GM21360 (cell line): ENCODE results near the gene MBTPS1.
A peak's percentile ranks its signal among the peaks of the same experiment; 100 is the strongest.

Source experiments
- ATAC-seq: cut with Tn5 transposase; IDR thresholded peaks from one replicate; pipeline ENCODE4 v1.9.1; 2021; ENCODE audit warnings: mild to moderate bottlenecking, moderate library complexity; ENCODE audit not compliant: unreplicated experiment

MBTPS1 gene

DNA sequence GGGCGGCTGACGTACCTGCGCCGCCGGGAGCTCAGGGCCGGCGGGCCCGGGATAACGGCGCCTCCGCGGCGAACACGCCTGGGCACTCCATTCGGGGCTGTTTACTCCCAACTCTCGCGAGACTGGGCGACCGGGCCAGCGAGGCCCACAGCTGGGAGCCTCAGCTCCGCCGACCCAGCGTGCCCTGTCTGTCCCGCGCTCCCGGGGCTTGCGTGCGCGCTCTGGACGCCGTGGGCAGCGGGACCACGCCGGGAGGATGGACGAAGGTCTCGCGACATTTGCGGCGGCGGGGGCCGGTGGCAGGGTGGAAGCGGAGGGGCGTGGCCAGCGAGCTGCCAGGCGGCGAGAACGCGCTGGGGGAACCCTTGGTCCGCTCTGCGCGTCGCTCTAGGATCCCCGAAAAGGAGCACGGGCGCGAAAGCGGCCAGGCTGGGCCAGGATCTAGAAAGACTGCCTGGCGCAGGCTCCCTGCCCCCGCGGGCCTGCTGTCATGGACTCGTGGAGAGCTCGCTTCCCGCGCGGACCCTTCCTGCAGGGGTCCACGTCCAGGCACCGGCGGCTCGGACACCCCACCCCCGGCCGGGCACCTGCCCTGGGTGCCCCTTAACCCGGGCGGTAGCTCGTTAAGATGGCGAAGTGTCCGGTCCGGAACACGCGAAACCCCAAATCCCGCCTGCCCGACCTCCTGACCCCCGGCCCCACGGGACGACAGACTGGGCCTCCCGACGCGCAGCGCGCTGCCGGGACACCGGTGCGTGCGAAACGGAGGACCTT is at the start of gene MBTPS1:
Gene MBTPS1 (minus strand): TSS at position 223 of the 774 bp plus-strand sequence. CDS start 15,159 bp downstream, outside the sequence.
- peak; percentile 85 for ATAC-seq

DNA sequence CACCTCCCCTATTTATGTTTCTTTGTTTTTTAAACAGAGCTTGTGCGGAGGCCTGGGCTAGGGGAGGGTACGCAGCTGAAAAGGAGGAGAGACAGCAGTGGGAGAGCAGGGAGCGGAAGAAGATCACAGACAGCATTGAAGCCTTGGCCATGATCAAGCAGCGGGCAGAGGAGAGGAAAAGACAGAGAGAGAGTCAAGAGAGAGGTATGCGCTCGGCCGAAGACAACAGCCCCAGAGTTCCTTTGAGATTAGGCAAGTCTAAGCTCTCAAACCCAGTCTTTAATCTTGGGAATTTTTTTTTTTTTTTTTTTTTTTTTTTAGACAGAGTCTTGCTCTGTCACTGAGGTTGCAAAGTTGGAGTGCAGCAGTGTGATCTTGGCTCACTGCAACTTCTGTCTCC is 49.0 kb upstream of the MBTPS1 start:
- ATAC-seq, result no peak

DNA sequence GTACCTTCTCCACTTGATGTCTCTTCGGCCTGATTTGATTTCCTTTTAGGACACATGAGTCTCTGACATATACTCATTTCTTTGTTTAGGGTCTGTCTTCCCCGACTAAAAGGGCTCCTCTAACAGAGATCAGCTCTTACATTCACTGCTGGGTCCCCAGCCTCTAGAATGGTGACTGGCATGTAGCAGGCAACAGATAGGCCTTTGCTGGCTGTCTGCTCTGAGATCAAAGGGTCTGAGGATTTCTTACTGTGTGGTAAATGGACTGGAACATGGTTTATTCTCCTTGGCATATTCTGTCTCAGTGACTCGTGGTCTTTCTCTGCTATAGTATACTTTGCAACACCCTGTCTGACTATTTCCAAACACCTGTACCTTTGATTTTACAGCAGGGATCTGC is 45.1 kb upstream of the MBTPS1 start:
- no peak for ATAC-seq

DNA sequence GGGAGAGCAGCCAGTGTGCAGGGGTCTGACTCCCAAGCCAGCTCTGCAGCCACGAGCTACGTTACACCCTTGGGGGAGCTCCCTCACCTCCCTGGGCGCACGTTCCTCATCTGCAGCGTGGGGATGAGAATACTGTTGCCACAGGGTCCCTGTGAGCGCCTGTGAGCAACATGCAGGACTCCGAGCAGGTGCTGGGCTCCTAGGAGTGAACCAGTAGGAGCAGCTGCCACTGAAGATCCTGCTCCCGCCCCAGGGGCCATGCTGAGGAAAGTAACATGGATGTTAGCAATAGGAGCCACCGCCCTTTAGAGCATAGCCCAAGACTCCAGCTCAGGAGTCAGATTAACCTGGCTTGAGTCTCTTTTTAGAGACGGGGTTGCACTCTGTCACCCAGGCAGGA is 44.3 kb upstream of the MBTPS1 start:
- no peak for ATAC-seq

DNA sequence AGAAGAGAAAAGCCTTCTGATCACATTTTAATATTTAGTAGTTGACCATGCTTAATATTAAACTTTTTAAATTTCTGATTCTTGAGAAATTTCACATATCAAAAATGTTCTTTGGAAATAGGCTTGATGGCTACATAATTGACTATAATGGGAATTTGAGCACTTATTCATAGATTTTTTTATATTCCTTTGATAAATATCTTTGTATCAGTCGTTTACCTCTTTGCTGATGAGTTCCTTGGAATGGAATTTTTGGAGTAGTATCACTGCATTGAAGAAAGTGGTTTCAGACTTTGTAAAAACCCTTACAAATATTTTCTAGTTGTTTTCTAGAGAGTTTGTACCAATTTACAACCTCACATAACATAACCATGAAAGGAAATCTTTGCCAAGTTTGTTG is 43.1 kb upstream of the MBTPS1 start:
- no peak for ATAC-seq

DNA sequence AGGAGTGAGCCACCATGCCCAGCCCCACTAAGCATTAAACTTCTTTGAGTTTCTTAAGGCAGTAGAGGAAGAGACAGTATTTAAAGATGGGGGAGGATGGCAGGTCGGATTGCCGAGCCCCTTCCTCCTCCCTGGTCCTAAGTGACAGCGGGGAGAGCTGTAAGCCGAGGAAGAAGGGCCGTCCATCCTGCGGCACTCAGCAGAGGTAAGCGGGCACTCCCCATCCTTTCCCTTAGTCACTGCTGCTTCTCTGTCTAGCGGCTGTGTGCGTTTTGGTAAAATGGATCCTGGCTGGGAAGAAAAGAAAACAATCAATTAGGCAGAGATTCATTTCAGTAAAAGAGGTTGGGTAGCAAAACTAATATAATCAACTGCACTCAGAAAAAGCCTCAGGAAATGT is 42.3 kb upstream of the MBTPS1 start:
- ATAC-seq, result no peak

DNA sequence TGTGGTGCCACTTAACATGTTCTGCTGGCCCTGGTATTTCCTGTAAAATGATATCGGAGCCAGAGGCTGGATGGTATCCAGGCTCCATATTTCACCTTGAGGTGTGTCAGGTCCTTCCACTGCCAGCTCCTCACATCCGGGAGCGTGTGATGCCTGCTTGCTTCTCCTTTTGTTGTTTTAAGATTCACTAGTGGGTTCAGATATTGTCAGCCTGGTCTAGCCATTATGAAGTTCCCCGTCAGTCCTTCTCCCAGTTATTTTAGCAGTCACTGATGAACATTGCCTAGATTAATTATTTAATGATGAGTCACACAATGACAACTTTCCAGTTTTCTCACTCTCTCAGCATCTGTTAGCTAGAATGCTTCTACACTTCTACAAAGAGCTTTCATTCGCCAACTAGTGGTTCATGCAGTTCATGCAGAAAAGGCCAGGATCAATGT is 39.6 kb upstream of the MBTPS1 start:
- no peak for ATAC-seq

DNA sequence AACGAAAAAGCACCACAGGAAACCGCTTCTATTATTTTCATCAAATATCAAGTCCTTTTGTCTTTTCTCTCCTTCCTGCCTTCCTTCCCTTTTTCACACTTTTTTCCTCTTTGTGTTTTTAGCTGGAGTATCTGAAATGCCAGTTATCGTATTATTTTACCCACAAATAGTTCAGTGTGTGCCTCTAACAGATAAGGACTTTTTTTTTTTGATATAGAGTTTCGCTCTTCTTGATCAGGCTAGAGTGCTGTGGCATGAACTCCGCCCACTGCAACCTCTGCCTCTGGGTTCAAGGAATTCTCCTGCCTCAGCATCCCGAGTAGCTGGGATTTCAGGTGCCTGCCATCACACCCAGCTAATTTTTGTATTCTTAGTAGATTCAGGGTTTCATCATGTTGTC is 39.0 kb upstream of the MBTPS1 start:
- ATAC-seq, result no peak

DNA sequence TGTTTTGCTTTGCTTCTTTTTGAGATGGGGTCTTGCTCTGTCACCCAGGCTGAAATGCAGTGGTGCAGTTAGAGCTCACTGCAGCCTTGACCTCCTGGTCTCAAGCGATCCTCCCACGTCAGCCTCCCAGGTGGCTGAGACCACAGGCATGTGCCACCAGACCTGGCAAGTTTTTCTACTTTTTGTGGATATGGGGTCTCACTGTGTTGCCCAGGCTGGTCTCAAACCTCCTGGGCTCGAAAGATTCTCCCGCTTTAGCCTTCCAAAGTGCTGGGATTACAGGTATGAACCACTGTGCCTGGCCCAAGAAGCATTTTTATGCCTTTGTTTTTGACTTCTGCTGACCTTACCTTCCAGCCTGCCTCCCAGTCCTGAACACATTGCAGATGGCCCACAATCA is 38.5 kb upstream of the MBTPS1 start:
- no peak for ATAC-seq

DNA sequence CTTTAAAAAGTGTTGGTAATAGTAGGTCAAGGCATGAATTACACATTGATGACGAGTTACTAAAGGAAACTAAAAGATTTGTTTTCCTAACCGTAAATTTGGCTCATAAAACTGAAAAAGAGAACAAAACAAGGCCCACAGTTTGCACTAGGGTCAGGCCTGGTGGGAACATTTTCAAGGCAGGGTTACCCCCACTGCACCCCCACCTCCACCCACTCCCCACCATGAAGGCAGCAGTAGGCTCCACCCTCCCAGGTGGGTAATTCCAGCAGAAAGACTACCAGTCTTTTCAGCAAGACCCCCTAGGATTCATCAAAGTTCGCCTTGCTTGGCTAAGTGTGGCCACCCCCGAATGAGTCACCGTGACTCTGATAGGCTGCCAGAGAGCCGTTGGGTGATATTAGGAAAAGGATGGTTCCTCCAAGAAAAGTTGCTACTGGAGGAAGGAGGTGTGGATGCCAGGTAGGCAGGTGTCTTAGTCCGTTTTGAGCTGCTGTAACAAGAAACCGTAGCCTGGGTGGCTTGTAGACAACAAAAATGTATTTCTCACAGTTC is 37.0 kb upstream of the MBTPS1 start:
- ATAC-seq, result no peak

DNA sequence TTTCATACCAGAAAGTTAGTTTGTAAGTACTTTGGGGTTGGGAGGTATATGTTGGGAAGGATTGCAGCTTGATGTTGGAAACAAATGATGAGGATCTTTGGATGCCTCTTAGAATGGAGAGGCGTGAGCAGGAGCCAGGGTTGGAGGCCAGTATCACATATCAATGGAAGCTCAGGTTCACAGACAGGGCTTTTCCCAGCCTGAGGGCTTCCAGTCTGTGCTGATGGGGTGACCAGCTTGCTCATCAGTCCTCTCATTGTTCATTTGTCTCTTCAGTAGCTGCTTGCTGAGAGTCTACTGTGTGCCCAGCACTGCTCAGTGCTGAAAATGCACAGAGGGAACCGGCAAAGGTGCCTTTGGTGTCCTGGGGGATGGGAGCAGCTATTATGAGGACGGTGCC is 34.2 kb upstream of the MBTPS1 start:
- ATAC-seq, result no peak

DNA sequence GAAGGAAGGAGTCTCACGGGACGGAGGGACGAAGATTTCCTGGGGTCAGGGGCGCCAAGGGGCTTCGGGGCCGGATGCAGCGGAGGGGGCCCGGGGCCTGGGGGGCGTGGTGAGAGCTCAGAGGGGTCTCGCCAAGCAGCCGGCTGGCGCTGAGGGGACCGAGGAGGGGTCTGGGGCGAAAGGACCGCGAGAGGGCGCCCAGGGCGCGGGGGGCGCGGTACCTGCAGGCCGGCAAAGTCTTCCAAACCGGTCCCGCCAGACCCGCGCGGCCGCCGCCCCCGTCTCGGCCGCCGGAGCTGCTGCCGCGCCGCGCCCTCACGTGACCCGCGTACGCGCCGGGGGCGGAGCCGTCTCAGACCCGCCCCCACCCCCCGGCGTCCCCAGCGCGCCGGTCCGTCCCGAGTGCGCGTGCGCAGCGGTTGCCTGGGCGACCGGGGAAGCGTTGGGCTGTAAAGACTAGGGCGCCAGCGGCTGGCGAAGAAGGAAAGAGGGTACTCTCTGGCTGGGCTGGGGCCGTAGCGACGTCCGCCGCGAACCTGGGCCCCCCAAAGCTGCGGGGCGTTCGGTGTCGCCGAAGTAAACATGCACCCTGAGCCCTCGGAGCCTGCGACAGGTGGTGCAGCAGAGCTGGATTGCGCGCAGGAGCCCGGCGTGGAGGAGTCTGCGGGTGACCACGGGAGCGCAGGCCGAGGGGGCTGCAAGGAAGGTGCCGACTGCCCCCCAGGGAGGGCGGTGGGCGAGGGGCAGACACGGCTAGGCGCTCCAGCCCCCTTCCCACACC is 28.3 kb upstream of the MBTPS1 start, which contains the start of the genes DNAAF1 and HSDL1:
Gene DNAAF1 (plus strand): TSS at position 450 of the 781 bp plus-strand sequence. CDS start 133 bp downstream, at position 583.
Gene HSDL1 (minus strand): TSS at position 319 of the 781 bp plus-strand sequence. CDS start 13,856 bp downstream, outside the sequence.
- ATAC-seq, result peak; percentile 81

DNA sequence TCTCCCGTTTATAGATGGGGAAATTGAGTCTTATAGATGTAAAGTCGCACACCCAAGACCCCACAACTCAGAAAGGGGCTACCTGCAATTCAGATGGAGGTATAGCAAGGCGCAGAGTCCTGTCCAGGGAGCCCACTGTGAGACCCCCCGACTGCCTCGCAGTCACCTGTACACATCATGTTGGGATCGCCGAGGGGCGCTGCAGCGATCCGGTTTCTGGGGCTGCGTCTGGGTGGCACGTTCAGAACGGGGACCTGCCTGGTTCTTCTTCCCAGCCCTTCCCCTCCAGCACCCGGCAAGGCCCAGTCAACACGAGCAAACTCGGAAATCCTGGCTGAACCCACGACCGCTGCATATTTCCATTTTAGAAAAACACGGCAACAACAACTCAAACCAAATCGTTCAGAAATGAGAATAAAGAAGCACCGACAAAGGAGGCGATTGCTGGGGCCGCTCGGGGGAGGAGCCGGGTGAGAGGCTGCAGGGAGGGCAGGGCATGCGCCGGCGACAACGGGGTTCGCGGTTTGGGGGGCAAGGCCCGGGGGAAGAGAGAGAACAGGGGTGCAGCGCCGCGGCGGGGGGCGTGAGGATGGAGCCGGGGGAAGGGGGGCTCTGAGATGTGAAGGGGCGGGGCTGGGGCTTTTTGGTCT is 27.6 kb upstream of the MBTPS1 start:
- ATAC-seq, result no peak

DNA sequence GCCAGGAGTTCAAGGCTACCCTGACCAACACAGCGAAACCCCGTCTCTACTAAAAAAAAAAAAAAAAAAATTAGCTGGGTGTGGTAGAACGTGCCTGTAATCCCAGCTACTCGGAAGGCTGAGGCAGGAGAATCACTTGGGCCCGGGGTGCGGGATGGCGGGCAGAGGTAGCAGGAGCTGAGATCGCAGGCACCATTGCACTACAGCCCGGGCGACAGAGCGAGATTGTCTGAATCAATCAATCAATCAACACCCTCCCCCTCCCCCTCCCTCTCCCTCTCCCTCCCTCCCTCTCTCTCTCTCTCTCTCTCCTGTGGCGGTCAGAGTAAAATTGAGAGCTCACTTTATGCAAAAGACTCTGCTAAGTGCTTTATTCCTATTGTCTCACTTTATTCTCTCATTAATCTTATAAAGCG is 27.1 kb upstream of the MBTPS1 start:
- no peak for ATAC-seq

DNA sequence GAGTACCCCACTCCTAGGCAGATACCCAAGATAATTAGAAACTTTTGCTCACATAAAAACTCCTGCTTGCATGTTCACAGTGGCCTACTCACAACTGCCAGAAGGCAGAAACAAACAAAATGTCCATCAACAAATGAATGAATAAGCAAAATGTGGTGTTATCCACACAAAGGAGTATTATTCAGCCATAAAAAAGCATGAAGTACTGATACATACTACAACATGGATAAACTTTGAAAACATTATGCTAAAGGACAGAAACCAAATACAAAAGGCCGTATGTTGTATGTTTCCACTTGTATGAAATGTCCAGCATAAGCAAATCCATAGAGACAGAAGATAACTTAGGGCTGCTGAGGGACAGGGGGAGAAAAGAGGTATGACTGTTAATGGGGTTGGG is 26.3 kb upstream of the MBTPS1 start:
- ATAC-seq, result no peak

DNA sequence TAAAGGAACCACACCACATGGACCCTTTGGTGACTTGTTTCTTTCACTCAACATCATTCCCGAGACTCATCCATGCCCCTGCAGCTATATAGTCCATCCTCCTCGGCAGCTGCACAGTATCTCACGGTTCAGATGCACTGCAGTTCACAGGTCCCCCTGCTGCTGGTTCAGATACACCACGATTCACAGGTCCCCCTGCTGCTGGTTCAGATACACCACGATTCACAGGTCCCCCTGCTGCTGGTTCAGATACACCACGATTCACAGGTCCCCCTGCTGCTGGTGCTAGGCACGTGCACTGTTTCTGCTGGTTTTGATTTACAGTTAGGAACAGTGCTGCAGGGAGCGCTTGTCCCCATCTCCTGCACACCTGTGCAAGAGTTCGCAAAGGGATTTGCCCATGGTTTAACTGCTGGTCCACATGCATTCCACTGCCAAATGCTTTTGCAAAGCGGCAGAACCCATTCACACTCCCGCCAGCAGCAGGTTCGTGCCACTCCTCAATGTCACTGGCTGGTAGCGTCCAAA is 24.5 kb upstream of the MBTPS1 start:
- no peak for ATAC-seq

DNA sequence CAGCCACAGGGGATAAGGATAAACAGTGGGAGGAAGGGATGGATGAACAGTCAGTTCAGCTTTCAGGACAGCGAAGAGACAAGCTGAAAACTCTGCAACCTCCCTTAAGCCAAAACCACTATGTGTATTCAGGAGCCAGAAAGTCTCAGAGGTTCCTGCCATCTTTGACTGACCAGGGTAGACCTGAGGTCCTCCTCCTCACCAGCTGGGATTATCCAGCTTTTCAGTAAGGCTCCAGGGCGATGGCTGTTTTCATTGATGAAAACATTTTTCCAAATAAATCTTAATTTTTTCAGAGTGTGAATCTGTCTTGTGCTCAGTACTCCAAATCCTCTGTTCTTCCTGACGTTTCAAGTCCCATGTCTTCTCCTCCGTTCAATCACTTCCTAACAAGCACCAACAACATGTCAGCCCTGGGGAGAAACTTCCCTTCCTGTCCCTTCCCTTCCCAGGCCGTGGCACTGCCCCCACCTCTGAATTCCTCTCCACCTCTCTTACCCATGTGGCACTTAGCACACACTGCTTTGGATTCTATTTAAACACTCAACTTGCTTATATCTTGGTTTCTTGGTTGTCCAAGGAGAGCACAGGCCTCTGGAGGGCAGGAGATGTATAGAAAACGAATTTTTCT is 23.0 kb upstream of the MBTPS1 start:
- ATAC-seq, result no peak

DNA sequence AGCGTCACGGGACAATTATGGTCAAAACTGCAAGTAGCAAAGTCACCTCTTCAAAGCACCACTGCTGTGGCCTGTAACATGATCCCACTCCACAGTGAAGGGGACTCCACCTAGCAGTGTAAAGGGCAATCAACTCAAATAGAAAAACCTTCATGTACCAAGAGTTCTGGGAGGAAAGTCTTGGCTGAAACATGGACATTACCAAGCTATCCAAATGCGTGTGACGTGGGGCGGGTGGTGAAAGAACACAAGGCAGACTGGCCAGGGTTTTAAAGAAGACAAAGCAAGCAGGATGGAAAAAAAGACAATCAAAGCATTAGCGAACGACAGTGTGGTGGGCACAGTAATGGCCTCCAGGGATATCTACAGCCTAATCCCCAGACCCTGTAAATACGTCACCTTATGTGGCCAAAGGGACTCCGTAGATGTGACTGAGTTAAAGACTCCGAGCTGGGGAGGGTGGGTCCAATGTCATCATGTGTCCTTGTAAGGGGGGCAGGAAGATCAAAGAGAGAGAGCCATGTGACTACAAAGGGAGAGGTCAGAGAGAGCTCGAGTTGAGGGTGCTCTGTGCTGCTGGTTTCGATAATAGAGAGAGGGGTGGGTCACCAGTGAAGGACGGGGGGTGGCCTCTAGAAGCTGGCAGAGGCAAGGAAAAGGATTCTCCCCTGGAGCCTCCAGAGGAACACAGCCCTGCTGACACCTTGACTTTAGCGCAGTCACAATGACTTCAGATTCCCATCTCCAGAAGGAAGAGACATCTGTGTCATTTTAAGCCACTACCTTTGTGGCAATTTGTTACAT is 22.3 kb upstream of the MBTPS1 start:
- ATAC-seq, result peak; percentile 71

DNA sequence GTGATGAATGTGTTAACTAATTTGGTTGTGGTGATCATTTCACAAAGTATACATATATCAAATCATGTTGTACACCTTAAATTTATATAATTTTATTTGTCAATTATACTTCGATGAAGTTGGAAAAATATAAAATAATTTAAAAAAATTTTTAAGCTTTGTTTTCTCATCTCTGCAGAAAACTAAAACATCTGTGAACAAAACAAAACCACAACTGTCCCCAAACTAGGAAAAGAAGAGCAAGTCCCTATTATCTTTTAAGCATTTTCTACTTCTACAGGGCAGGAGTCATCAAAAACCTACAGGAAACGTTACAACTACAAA is 21.7 kb upstream of the MBTPS1 start:
- no peak for ATAC-seq
